DMS153 (cell line): ENCODE results near the gene TRIM31.
A peak's percentile ranks its signal among the peaks of the same experiment; 100 is the strongest.

Experiments
- DNase-seq: peaks from one replicate; lab custom pipeline; 2025; lab: John Stamatoyannopoulos, UW

Gene TRIM31, protein sequence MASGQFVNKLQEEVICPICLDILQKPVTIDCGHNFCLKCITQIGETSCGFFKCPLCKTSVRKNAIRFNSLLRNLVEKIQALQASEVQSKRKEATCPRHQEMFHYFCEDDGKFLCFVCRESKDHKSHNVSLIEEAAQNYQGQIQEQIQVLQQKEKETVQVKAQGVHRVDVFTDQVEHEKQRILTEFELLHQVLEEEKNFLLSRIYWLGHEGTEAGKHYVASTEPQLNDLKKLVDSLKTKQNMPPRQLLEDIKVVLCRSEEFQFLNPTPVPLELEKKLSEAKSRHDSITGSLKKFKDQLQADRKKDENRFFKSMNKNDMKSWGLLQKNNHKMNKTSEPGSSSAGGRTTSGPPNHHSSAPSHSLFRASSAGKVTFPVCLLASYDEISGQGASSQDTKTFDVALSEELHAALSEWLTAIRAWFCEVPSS

DNA sequence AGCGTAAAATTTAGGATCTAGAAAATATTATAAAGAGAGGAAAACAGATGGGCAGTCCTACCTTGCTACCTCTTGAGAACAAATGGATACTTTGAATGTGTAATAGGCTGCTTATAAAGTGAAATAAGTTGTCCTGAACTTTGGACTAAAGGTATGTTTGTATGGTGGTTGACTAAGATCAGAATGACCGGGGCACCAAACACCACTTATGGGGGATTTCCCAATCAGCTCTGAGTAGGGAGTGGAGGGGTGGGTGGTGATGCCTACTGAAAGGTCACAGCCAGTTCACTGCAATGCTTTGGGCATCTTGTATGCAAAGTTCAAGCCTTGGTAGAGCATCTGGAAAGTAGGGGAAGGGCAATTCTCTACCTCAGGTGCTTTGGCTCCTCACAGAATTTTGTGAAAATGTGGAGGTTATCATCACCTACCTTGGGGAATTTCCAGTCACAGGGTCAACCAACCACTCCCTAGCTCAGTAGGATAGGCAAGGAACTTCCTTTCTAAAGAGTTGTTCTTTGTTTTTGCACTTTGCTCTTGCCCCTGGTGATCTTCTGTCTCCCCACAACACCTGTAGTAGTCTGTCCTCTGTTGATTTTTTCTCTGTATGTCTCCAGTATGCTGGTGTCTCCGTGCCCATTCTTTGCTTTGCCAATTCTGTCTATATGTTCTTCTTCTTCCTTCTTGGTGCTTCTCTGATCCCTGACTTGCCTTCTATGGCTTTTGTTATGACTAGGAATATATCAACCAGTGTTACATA, at the start of gene TRIM31:
TSS of gene TRIM31 (minus strand) at position 88 of the 757 bp plus-strand sequence. CDS start 285 bp downstream, outside the sequence.
- DNase-seq, result no peak

DNA sequence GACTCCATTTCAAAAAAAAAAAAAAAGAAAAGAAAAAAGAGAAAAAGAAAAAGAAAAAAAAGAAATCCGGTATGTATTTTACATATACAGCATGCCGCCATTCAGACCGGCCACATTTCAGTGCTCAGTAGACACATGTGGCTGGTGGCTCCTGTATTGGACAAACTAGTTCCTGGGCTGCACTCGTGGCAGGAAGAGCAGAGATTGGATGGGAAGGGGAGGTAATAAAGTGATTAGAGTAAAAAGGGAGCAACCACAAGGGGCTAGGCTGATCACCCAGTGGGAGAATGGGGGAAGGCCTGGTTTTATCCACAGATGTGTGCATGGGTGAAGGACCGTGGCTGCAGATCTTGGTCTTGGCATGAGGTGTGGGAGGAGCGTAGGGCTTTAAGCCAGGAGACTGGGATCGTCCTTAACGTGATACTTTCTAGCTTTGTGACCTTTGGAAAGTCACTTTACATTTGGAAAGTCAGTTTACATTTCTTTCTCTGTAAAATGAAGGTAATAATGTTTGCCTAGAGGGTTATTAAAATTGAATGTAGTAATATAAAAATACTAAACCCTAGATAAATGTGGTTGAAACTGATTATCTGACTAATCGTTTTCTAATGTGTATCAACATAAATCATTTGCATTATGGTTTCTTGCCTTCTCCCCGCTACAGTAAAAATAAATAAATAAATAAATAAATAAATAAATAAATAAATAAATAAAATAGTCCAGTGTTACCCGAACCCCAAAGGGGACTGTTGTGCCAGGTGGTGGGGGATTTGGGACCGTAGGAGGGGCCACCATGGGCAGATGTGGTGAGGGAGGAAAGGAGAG, 49.6 kb upstream of the TRIM31 start:
- no peak for DNase-seq

DNA sequence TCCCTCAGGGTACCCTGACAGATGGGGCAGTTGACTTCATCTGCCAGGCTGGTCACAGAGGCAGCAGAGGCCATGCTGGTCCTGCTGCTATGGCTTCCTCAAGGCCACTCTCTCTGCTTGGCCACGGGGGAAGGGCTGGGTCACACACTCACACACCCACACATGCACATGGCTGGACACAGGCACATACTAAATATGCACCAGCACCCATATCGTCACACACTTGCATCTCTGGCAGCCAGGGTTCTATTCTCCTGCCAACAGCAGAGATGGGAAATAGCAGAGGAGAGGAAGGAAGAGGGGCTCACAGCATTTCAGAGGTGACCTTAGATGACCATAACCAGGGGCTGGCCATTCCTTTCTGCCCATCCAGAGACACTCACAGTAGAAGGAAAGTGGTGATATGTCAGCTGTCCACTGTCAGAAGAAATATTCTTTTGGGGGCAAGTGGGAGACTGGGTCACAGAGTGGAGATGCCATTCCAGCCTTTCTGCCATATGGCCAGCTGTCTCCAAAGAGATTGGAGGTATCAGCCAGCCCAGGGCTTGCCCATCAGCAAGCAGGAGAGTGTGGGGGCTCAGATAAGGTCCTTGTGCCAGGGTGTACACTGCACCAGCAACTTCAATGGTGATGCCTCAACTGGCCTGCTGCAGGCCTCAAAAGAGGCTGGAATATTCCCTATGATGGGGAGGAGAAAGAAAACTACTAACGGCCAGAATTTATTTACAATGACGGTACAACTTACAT, 48.1 kb upstream of the TRIM31 start, which contains the start of gene TRIM10:
TSS of gene TRIM10 (minus strand) at position 427 of the 747 bp plus-strand sequence. CDS start at position 74, 353 bp downstream.
- no peak for DNase-seq

DNA sequence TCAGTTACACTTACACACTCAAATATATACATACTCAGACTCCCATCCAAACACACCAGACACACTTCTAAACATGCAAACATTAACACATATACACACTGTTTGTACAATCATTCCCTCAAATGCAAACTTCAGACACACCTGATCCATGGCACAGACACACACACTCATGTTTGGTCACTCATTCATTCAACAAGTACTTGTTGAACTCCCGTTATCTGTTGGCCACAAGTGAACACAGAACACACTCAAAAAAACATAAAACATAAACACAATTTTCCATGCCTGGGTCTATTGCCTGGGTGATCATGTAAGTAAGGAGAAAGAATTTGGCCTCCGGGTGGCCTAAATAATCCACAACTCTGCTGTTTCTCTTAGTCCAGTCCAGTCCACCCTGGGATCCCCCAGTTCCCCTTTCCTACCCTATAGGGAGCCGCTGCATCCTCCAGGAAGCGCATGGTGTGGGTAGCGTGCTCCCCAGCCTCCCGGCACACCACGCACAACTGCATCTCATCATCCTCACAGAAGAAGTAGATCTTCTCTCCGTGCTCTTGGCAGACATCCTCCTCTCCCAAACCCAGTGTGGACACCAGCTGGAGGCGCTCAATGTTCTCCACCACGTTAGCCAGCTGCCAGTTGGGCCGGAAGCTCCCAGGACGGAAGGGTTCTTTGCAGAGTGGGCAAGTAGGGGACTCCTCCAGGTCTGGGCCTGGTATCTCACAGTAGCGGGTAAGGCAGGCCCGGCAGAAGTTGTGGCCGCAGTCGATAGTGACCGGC, 47.3 kb upstream of the TRIM31 start:
- no peak for DNase-seq

DNA sequence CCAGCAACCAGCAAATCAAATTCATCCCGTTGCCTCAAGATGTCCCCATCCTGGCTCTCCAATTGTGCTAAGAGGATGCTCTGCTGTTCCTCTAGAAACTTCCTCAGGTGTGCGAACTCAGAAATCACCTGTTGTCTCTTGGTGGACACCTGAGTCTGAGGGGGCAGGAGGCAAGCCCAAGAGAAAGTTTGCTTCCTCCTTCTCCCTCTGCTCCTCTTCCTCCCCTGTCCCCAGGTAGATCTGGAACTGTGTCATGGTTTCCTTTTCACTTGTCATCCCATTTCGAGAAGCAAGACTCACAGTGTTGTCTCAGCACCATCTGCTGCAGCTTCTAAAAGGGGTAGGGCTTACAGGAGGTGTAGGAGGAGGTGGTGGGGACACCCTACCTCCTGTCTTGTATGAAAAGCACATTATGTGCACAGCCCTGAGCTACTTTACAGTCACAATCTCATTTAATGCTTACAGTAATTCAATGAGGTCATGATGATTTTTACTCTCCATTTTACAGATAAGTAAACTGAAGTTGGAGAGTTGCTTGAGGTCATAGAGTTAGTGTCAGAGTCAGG, 45.7 kb upstream of the TRIM31 start:
- no peak for DNase-seq

DNA sequence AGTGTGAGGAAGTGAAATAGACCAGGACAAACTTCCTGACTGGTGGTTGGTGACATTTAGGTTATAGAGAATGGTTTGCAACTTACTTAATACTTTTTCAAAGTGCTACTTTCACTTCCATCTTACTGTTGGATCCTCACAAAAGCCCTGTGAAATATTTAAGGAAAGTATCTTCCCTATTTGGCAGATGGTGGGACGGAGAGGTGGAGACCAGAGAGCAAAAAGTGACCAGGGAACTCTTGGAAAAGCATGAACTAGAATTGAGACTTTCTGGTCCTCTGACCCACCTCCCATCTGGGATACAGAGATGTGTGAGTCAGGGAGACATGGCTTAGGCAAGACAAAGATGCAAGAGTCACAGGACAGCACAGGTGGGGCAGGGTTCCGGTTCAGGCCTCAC, 45.1 kb upstream of the TRIM31 start:
- DNase-seq, result no peak

DNA sequence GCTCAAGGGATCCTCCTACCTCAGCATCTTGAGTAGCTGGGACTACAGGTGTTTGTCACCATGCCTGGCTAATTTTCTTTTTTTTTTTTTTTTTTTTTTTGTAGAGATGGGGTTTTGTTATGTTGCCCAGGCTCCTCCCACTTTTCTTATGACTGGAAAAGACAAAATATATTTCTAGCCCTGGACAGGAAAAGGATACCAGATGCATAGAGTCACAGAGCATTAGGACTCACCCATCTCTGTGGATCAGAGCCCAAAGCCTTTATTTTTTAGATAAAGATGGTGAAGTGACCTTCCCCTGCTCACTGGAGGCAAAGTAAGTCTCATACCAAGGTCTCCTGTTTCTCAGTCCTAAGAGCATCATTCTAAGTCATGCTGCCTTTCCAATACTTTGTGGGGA, 44.7 kb upstream of the TRIM31 start:
- no peak for DNase-seq

DNA sequence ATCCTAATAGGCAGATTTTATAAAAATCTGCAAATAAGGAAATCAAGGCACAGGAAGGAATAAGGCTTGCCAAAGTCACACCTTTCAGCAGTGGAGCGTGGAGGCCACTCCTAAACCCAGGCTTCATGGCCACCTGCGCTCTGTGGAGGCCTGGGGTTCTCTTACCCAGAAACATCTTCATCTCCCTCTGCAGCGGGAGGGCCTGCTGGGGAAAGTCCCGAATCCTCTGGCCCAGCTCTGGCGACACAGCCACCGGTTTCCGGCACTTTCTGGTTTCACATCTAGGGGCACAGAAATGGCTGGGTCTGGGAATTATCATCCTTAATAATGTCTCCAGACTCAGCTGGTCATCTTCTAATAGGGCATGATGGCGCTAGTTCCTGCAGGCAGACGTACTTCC, 43.9 kb upstream of the TRIM31 start:
- no peak for DNase-seq

DNA sequence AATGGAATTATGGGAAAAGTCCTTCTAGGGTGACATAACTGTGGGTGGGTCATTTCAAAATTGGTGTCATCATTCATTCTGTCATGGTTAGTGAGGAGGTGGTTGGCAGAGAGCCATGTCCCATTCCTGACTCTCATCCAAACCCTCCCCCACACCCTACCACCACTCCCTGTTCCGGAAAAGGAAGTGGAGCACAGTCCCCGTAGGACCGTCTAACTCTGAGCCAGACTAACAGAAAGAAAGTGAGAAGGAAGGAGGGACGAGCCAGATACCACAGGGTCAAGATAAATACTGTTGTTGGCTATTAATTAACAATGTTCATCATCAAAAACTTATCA, 43.3 kb upstream of the TRIM31 start:
- no peak for DNase-seq

DNA sequence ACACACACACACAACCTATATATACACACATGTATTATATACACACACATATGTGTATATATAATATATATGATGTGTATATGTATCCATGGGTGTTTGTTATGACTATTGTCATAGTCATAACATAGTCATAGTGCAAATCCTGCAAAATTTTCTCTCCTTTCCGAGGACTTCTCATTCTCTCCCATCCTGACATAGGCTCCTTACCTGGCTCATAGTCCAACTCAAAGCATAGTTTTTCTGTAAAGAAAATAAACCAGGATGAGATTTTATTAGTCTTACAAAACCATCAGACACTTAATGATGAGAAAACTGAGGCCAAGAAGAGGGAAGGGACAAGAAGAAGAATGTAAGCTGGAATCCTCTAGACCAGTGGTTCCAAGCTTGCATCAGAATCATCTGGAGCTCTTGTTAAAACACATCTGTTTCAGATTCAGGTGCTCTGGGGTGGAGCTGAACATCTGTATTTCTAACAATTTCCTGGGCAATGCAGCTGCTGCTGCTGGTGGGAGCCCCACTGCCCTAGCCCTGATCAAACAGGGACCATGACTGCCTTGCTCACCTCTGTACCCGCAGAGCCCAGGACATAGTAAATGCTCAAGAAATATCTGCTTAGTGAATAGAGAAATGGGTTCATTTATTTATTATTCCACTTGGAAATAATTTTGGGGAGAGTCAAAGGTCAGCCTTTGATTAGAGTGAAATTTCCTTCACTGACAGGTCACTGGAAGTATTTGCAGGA, 42.8 kb upstream of the TRIM31 start:
- DNase-seq, result no peak

DNA sequence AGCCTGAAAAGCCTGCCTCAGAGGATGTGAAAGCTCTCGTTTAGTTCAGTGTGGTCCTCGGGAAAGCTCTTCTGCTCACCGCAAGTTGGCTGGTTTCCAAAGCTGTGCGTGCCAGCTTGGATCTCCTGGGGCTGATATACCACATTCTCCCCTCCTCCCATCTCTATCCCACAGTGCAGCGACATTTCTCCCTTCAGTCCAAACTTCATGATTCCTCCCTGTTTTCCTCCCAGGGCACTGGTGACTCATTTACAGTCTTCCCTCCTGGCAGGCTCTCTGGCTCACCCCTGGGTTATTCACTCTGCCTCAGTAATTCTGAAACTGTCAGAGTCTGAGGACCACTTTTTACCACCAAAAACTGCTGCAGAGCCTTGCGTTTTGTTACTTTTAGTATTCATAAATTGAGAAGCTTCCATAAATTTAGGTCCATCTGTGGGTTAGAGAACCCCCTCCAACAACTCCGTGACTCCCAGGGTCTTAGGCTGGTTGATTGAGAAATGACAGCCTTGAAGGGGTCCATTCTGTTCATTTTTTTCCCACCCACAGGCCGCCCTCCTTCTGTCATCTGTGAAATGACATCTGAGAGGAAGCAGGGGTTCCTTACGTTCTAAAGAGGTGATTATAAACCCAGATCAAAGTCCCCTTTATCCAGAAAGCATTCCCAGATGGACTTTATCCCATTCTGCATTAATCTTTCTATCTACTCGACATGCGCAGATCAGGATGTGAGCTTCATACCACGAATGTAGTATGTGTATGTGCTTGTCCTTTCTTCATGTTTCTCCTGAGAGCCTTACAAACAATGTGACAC, 42.0 kb upstream of the TRIM31 start:
- DNase-seq, result peak; percentile 51

DNA sequence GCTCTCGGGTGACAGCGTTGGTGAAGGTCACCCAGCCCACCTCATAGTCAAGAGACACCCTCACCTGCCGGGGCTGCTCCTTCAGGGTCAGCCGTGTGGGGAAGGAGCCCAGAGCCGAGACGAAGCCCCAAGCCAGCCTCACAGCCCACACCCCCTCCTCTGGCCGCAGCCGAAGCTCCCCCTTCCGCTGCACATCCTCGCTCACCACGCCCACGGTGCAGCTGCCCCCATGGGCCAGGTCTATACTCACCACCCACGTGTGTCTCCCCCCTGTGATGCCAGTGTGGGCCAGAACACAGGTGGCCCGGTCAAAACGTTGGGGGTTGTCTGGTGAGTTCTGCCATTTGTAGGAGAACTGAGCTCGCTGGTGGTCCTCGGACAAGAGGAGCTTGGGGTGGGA, 41.2 kb upstream of the TRIM31 start:
- DNase-seq, result no peak

DNA sequence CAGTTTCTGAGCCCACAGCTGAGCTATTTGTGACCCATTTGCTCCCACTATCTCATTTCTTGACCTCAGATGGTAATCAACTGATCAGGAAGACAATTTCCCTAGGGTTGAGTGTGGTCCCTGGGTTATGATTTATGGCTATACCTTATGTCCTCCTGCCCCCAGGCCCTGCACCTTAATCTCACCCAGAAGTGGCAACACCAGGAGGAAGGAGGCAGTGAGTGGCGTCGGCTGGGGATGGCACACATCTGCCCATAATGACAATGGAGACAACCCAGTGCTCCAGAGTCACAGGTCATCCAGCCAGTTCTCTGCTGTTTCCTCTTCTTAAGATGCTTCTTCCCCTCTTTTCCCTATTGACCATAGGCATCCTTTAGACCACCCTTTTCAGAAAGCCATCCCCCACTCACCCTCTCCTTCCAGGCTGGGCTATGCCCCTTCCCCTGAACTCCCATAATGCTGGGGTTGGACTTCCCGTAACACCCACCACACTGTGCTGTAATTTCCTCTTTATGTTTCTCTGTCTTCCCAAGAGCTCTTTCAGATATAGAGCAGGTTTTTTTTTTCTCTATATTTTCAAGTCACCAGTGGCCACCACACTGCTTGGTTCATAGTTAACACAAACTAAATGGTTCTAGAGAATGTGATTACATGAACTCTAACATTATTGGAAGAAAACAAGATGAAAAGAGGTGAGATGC, 40.2 kb upstream of the TRIM31 start:
- no peak for DNase-seq

DNA sequence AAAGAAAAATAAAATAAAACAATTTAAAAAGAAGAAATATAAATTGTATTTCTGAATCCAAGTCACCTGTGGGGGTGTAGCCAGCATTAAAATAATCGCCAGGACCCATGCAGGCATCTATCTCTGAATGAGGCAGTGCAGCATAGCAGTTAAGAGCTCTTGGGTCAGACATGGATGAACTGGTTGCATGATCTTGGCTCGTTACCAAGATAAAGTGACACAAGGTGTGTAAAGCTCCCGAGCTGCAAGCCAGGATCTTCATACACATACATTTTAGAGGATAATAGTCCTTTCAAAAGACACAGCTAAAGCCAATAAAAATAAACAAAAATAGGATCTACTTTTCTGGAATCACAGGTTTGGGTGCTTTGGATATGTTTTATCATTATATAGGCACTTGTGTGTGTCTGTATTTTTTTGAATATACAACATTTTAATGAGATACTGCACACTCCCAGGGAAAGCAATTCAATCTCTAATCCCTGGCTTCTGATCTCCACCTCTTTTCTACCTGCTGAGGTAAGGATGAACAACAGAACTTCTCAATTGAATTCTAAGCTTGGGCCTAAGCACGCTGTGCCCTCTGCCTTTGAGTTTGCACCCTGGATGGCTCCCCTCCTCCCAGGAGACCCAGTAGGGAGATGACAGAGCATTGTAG, 39.3 kb upstream of the TRIM31 start:
- no peak for DNase-seq

DNA sequence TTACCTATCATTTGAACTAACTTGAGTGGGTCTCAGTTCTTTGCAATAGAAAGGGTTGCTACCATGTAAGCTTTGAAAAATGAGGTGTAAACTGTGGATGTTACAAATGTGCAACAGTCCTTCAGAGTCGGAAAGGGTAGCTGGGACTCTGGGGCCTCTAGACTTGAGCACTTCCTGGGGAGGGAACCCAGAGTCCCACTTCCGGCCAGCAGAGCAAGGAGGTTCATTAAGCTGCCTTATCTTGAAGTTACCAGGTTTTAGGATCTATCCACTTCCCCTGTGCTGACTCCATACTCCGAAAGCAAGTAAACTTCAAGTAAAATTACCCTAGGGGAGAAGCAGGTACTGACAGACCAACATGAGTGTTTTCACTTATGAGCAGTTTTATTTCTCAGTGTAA, 38.7 kb upstream of the TRIM31 start:
- no peak for DNase-seq

DNA sequence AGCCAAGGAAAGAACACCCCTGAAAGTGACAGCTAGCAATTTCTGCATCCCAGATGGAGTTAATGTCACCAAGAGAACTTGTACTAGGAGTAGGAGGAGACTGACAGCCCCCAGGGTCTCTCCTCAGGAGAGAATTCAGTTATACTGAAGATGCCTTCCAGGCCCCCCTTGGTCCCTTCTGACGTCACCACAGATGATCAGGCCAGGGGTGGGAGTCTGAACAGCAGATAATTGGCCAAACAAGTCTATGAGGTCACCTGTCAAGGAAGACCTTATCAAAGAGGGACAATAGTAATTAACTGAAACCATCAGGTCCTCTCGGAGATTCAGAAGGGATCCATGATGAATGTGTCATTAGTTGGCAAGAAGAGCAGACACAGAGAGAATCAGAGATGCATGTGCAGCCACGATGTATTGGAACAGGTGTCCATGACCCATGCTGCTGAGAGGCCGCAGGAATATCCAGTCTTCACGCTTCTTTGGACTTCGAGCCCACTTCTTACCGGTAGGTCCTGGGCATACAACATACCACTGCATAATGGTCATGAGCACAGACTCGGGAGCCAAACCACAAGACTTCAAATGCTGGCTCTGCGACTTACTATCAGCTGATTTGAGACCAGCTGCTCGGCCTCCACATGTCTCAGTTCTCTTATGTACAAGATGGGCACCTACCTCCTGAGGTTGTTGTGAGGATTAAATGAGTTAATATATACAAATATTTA, 37.9 kb upstream of the TRIM31 start:
- no peak for DNase-seq

DNA sequence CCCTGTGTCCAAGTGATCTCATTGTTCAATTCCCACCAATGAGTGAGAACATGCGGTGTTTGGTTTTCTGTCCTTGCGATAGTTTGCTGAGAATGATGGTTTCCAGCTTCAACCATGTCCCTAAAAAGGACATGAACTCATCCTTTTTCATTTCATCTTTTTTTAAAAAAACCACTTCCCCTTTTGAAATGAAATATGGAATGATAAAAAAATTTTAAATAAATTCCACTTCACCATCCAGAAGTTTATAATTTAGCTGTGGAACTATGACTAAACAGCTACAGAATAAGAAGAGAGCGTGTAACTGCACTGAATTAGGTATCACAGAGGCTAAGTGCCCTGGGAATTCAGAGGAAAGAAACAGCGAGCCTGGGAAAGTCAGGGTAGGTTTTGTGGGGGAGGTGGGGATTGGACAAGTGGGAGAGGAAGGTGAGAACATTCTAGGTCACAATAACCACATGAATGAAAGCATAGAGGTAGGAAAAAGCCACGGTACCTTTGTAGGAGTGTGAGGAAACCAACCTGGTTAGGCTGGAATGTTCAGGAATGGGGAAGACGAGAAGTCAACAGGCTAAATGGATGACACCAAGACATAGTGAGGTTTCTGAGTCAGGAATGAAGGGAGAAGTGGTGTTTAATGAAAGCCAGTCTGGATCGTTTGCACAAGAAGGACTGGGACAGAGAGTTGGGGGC, 37.1 kb upstream of the TRIM31 start:
- no peak for DNase-seq
